ENCODE results near the gene DDX27. TPM values are rescaled to one million over a fixed set of nuclear protein-coding genes. Genes with fewer than 3 reads are reported as not detected.
"Not testable (repeated sequence)": the region's sequence is repeated elsewhere in the genome, so short reads cannot be mapped to it uniquely, and the experiment has no call there.

The DDX27 gene, protein sequence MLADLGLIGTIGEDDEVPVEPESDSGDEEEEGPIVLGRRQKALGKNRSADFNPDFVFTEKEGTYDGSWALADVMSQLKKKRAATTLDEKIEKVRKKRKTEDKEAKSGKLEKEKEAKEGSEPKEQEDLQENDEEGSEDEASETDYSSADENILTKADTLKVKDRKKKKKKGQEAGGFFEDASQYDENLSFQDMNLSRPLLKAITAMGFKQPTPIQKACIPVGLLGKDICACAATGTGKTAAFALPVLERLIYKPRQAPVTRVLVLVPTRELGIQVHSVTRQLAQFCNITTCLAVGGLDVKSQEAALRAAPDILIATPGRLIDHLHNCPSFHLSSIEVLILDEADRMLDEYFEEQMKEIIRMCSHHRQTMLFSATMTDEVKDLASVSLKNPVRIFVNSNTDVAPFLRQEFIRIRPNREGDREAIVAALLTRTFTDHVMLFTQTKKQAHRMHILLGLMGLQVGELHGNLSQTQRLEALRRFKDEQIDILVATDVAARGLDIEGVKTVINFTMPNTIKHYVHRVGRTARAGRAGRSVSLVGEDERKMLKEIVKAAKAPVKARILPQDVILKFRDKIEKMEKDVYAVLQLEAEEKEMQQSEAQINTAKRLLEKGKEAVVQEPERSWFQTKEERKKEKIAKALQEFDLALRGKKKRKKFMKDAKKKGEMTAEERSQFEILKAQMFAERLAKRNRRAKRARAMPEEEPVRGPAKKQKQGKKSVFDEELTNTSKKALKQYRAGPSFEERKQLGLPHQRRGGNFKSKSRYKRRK
- total RNA-seq, result 29.8 TPM
- long read RNA-seq, transcript DDX27-207 (21 exons, 2,693 nt), result major isoform, 75 of 229 reads
- long read RNA-seq, partial matches to known transcripts, result 121 of 229 reads
- long read RNA-seq, other reads (novel, unspliced or antisense), result 33 of 229 reads

DNA sequence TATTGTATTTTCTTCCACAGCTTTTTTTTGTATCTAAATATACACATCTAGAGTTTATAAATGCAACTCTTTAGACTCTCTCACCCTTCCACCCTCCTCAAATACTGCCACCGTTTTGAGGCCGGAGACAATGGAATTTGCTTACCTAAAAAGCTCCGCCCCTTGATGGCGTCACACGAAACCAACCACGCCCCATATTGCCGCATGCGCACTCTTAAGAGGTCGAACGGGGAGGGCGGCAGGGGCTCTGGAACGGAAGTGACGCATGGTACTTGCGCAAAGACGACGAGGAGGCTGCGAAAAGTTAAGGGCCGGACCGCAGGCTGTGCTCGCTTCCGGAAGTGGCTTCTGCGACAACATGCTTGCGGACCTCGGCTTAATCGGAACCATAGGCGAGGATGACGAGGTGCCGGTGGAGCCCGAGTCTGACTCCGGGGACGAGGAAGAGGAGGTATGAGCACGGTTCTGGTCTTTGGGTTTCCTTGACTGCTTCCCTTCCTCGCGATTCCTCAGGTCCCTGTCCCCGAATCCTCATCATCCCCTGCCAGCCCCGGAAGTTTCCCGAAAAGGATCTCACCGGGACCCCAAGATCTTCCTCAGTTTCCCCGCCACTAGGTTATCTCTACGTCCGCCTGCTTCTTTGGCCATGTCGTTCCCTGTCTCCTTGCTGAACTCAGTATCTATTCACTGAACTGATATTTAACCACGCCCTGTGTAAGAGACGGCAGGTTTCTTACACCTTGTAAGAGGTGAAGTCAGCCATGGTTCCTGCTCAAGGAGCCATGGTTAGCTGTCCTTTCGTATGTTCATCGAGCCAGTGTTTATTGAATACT, at the start of gene DDX27:
Gene DDX27 (plus strand): TSS at position 326 of the 833 bp plus-strand sequence. CDS start 33 bp downstream, at position 359.
- peak; percentile 98 for DNase-seq (ENCODE audit: low spot score)

DNA sequence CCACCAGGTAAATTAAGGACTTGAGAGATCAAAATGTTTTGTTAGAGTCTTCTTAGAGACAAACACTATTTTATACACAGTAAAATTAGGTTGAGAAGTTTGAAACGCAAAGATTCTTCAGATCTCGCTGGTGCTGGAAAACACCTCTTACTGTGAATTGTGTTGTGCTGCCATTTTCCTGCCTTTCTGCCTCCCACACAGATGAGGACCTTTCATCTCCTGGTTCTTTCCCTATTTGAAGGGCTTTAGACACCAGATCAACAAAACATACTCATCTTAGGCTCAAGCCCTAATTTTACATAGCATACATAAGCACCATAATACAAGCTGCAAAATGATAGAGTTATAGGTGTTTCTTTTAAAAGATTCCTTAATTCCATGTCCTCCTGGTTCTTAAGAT, 49.7 kb upstream of the DDX27 start:
- DNase-seq (ENCODE audit: low spot score), result no peak

DNA sequence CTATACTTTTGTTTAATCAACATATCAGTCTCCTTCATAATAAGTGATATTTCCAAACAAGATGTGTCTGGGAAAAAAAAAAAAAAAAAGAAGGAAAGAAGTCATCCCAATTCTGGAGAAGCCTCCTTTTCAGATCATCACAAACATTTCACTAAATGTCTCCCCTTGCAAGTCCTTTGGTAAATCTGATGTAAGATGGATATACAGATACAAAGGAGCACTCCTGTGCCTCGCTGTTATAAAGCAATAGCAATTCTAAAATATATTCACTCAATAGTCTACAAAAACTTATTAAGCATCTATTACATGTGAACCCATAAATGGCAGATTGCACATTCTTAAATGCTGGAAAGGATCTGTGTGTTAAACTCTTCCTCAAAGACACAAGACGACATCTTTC, 48.5 kb upstream of the DDX27 start:
- DNase-seq (ENCODE audit: low spot score), result no peak

DNA sequence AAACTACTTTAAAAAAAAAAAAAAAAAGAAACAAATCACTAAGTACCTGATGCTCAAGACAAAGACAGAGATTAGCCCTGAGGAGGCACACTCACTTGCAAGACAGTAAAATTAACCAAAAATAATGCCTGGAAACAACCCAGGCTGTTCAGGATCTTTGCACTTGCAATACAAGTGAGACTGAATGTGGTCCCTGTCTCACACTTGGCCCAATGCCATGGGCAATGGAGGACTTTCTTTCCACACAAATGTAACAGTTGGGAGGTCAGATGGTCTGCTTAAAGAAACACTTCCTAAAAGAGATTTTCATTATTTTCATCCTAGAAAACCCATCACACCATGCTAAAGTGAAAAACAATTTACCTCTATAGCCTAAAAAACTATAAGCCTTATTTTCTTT, 47.3 kb upstream of the DDX27 start:
- no peak for DNase-seq (ENCODE audit: low spot score)

DNA sequence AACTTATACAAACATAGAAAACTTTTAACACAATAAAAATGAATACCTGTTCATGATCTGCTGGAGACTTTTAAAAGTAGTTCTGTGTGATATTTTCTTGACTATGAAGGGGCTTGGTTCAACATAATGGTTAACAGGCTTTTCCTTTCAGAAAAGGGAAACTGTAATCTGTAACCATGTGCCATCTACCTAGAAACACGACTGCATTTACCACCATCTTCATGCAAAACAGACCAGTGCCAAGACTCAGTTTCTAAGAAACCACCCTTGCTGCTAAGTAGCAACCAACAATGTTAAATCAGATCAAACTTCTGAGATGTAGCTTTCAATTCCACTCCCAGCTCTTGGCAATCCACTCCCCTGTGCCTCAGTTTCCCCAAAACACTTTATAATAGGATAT, 46.8 kb upstream of the DDX27 start:
- DNase-seq (ENCODE audit: low spot score), result no peak

DNA sequence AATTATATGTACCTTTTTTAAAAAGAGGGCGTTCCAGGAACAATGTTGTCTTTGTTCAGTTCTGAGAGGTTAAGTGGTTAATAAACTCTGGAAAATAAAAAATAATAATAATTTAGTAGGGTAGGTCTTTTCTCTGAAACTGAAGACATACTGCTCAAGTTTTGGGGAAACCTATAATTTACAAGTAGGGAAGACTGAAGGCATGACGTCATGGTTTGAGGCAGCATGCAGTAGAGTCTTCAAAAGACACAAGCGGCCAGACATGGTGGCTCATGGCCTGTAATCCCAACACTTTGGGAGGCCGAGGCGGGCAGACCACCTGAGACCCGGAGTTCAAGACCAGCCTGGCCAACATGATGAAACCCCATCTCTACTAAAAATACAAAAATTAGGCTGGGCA, 45.0 kb upstream of the DDX27 start:
- no peak for DNase-seq (ENCODE audit: low spot score)

DNA sequence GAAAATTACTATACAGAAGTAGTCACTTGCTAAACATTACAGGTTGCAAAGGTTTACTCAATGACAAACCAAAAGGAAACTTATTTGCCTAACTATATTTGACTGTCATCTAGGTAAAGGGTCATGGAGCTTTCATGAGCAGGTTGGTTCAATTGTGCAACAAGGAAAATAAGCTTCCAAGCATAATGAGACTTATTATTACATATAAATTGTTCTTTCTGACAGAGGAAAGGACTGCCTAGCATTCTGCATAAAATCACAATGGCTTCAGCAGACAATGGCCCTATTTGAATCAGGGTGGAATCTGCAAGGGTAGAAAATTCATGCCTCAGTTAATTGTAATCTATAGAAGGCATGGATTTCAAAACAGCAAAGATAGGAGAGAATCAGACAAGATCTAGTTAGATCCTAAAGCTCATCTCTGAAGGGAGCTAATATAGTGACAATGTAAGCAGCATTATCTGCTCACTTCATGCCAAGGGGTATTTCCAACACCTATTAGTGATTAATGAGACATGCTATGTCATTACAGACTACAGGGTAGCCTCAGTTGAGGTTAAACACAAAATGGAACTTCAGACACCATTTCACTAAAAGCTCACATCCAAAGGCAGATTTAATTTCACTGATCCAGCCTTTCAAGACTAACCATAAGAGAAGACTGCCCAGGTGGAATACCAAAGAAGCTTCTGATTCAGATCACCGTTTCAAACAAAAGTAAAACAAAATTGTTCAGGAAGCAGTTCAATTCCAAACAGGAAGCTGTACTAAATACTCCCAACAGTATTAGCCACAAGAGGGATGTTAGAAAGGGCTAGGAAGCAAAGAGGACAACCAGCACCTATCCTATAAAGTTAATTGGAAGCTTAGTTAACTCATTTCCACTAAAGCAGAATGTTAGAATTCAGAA, 39.6 kb upstream of the DDX27 start:
- DNase-seq (ENCODE audit: low spot score), result no peak

DNA sequence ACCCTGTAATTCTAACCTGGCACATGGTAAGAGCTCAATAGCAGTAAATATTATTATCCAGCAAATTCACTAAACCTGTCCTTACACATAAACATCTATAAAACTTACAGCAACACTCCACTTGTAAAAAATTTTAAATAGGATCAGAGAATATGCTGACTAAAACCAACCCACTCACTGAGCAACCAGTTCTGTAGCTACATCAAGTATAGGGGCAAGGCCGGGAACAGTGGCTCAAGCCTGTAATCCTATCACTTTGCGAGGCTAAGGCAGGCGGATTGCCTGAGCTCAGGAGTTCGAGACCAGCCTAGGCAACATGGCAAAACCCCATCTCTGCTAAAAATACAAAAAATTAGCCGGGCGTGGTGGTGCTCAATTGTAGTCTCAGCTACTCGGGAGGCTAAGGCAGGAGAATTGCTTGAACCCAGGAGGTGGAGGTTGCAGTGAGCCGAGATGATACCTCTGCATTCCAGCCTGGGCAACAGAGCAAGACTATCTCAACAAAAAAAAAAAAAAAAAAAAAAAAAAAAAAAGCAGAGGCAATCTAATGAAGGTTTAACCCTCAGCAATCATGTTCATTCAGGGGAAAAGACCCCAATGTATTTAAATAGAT, 37.8 kb upstream of the DDX27 start:
- DNase-seq (ENCODE audit: low spot score), result no peak

DNA sequence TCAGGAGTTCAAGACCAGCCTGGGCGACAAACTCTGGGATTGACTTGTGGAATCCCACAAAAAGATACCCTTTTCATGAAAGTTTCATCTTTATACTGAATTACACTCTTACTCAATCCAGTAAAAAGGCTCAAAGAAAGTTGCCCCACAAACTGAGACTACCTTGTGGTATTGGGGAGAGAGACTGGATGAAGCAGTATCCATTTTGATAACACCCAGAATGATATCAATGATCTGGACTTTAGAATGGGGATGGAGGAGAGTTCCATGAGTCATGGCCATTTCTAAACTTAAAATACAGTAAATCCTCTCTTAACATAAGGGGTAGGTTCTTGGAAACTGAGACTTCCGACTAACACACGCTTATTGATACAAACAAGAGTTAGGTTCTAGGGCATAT, 35.8 kb upstream of the DDX27 start:
- DNase-seq (ENCODE audit: low spot score), result no peak

DNA sequence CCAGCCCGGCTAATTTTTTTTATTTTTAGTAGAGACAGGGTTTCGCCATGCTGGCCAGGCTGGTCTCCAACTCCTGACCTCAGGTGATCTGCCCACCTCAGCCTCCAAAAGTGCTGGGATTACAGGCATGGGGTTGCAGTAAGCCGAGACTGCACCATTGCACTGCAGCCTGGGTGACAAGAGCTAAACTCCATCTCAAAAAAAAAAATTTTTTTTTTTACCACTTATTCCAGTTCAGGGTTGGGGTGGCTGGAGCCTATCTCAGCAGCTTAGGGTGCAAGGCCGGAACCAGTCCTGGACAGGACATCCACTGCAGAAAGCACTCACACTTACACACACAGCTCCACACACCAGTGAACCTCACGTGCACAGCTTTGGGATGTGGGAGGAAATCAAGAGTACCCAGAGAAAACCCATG, 35.1 kb upstream of the DDX27 start:
- DNase-seq (ENCODE audit: low spot score), result not testable (repeated sequence)

DNA sequence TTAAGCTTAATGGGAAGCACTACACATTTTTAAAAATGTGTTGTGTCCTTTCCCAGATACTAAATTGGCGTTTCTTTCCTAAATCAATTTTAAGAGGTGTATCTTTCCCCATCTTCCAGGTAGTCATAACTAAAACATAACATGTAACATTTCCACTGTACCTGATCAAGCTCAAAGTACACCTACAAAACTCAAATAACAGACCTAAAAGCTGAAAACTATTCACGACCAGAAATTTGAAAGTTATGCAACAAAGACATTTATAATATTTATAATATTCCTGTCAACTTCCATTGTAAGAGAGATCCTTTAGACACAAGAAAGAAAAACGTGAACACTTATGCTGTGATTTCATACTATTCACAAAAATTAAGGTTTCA, 34.5 kb upstream of the DDX27 start:
- DNase-seq (ENCODE audit: low spot score), result no peak

DNA sequence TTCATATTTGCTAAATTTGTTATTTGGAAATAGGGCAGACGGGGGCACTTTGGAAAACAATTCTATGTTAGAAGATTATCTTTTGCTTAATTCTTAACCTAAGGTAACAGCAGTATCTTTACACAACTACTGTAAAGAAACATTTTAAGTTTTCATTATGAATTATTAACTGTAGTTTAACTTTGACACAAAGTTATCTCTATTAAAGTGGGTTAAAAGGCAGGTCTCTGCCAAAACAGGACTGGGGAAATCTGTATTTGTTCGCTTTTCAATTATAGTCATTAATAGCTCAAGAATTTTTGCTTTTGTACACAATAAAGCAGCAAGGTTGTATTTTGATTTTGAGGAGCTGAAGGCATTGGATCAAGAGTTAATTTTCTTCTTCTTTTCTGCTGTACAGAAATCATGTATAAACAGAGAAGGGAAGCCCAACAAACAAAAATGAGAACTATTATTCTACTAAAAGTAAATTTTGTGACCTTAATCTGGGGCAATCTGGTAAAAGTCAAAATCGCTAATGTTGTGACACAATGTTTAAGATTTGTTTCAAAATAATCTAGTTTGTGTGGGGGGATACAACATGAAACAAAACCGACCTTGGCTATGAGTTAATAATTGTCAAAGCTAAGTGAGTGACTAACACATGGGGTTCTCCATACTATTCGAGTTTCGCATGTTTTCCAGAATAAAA, 34.0 kb upstream of the DDX27 start:
- DNase-seq (ENCODE audit: low spot score), result no peak

DNA sequence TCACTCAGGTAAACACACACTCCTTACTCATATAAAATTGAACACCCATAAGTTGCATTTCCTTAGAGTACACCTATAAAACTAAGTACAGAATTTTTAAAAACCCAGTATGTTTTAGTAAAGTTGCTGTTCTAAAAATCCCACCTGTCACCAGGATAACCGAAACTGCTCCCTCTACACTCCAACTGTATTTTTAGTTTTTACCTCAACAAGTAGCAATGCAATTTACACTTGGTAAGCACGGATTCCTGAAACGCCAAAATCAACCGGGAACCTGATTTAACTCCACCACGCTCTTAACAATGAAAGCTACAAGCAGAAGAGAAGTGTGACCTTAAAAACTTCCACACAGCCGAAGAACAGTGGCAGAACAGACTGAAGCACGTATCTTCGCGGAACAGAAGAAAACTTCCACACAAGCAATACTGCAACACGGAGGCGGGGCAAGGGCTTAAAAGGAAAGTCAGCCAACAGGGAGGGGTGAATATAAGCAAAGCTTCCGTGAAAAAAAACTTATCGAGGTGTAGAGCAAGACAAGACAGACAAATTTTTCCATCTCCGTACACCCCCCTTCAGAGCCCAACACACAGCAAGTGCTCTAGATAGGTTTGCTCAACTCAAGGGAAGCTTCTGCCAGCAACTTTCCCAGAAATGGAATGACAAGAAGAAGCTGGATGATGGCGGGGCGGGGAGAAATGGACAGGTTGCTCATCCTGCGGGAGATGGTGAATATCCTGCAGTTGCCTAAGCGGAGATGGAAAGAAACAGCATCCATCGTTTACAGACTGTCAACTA, 32.5 kb upstream of the DDX27 start:
- no peak for DNase-seq (ENCODE audit: low spot score)

DNA sequence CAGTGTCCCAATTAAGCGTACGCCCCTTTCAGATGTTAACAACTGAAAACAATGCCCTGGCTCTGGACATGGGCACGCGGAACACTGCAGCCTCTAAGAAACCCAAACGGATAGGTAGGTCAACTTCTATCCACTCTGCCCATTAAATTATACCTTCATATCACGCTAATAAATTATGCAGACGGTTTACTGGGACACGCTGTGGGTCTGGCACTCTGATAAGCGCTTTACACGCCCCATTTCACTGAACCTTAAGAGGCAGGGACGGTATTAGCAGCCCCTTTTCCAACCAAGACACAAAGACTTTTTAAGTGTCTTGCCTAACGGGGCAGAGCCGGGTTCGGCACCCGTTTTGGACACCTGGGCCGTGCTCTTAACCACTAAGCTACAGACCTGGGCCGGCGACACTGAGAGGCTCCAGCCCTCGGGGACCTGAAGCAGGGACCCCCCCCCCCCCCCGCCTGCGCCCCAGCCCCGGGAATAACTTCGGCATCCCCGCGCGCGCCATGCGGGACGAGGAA, 31.8 kb upstream of the DDX27 start:
- DNase-seq (ENCODE audit: low spot score), result no peak

DNA sequence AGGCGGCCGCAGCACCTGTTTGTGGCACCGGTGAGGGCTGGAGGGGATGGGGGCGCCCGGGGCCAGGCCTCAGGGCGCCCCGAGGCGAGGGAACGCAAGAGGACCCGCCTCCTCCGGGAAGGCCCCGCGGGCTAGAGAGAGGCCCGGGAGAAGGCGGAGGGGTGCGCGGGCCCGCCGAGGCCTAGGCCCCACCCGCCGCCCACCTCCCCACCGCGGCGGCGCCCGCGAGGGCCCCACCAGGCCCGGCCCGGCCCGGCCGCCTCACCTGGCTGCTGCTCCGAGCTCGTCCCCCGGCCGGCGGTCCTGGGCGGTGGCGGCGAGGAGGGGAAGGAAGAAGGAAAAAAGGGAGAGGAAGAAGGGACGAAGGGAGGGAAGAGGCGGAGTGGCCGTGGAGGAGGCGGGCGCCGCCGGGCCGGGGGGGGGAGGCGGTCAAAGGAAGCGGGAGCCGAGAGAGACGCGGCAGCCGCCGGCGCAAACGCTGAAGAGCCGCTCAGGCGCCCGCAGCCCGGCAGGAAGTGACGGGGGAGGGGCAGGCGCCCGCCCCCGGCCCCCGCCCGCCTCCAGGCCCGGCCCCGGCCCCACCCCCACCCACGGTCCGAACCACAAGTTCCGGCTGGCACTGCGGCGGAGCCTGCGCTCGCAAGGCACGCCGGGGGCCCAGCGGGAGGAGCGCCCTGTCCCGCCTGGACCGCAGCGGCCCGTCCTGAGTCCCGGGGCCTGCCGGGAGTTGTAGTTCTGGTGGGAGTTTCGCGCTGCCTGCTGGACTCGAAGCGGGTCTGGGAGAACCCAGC, 31.2 kb upstream of the DDX27 start, which contains the start of gene STAU1:
Gene STAU1 (minus strand): TSS at position 484 of the 791 bp plus-strand sequence. CDS start 22,133 bp downstream, outside the sequence.
- DNase-seq (ENCODE audit: low spot score), result peak; percentile 98

DNA sequence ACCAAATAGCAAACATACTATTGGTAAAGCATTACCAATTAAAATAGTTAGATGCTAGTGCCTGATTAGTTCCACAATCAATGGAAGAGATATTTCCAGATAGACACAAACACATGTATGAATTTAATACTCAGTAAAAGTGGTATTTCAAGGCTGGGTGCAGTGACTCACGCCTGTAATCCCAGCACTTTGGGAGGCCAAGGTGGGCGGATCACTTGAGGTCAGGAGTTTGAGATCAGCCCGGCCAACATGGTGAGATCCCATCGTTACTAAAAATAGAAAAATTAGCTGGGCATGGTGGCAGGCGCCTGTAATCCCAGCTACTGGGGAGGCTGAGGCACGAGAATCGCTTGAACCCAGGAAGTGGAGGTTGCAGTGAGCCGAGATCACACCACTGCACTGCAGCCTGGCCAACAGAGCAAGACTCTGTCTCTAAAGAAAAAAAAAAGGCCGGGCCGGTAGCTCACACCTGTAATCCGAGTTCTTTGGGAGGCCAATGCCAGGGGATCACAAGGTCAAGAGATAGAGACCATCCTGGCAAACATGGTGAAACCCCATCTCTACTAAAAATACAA, 26.2 kb upstream of the DDX27 start:
- not testable (repeated sequence) for DNase-seq (ENCODE audit: low spot score)

Data from mesenteric fat pad (tissue), 1 donor.